H1 (cell line): ENCODE measurements around the gene CD4. TPM values are rescaled to one million over a fixed set of nuclear protein-coding genes. Genes with fewer than 3 reads are reported as not detected.

Source experiments
- CTCF ChIA-PET: fragments of 300-600 bp; sonication (Branson Sonifier 250); formaldehyde crosslinking; loops from one replicate; lab custom pipeline; 2021; ENCODE audit not compliant: partially characterized antibody; lab: Charles Lee
- POLR2A ChIA-PET: fragments of 300-600 bp; sonication (Branson Sonifier 250); formaldehyde crosslinking; loops from one replicate; lab custom pipeline; 2021; ENCODE audit warnings: inconsistent platforms; ENCODE audit not compliant: partially characterized antibody; lab: Charles Lee
- DNase-seq, 2 experiments: peaks; one replicate each; pipeline versions ENCODE4 v3.0.0 to v3.0.0-alpha.2; 2010 to 2022; ENCODE audit warnings: low spot score in 2 of 2, low read depth in 1 of 2, mixed read lengths in 1 of 2
- FAIRE-seq: peaks from 2 replicates; lab custom pipeline; 2011; peaks lifted over from hg19 to GRCh38; lab: Jason Lieb, UNC
- H2AFZ ChIP-seq: 2 replicates; pipeline ENCODE4 v1.8.1; 2012; ENCODE audit warnings: low read length, inconsistent platforms
- H2AK5ac ChIP-seq: 2 replicates; pipeline ENCODE4 v1.6.1; 2013; ENCODE audit warnings: low read depth, low read length
- H2BK120ac ChIP-seq: replicated peaks from 2 replicates; pipeline ENCODE3; 2013; ENCODE audit warnings: low read depth, low read length, inconsistent platforms
- H2BK12ac ChIP-seq: 2 replicates; pipeline ENCODE4 v1.6.1; 2013; ENCODE audit warnings: low read depth, low read length
- H2BK15ac ChIP-seq: 2 replicates; pipeline ENCODE4 v1.6.1; 2013; ENCODE audit warnings: low read length
- H2BK20ac ChIP-seq: 2 replicates; pipeline ENCODE4 v1.6.1; 2013; ENCODE audit warnings: low read length
- H2BK5ac ChIP-seq: 2 replicates; pipeline ENCODE4 v1.6.1; 2013; ENCODE audit warnings: low read depth, low read length
- H3K14ac ChIP-seq: 2 replicates; pipeline ENCODE4 v1.6.1; 2013; ENCODE audit warnings: inconsistent platforms; ENCODE audit not compliant: insufficient read length
- H3K18ac ChIP-seq: 2 replicates; pipeline ENCODE4 v1.6.1; 2013; ENCODE audit warnings: low read length; ENCODE audit errors: extremely low read depth
- H3K23ac ChIP-seq: 2 replicates; pipeline ENCODE4 v1.6.1; 2013; ENCODE audit warnings: inconsistent platforms; ENCODE audit not compliant: insufficient read length
- H3K23me2 ChIP-seq: 2 replicates; pipeline ENCODE4 v1.6.1; 2013; ENCODE audit warnings: low read depth, low read length
- H3K27ac ChIP-seq: 2 replicates; pipeline ENCODE4 v1.6.1; 2011; ENCODE audit warnings: low read depth, low read length, inconsistent platforms
- H3K27me3 ChIP-seq, 4 experiments: replicated peaks in 1 of 4; 1 replicate in 1 of 4; 2 replicates in 3 of 4; pipeline versions ENCODE4 v1.6.1 to v1.8.1; 2011 to 2013; ENCODE audit warnings: low read length in 3 of 4, mild to moderate bottlenecking in 3 of 4, inconsistent platforms in 2 of 4, mixed read lengths in 2 of 4, moderate library complexity in 1 of 4; ENCODE audit not compliant: control insufficient read depth in 3 of 4, insufficient read depth in 3 of 4; ENCODE audit errors: extremely low read depth in 1 of 4
- H3K36me3 ChIP-seq, 4 experiments: 2 replicates each; pipeline versions ENCODE4 v1.6.1 to v1.8.1; 2011 to 2013; ENCODE audit warnings: mild to moderate bottlenecking in 4 of 4, low read length in 3 of 4, moderate library complexity in 2 of 4, control low read depth in 1 of 4, inconsistent platforms in 1 of 4; ENCODE audit not compliant: insufficient read depth in 4 of 4, control insufficient read depth in 2 of 4
- H3K4ac ChIP-seq: replicated peaks from 2 replicates; pipeline ENCODE3; 2013; ENCODE audit warnings: low read length, low read depth, mixed read lengths, inconsistent platforms; ENCODE audit not compliant: insufficient read length
- H3K4me1 ChIP-seq, 4 experiments: replicated peaks in 1 of 4; 1 replicate in 1 of 4; 2 replicates in 3 of 4; pipeline versions ENCODE4 v1.6.1 to v1.8.1; 2011 to 2013; ENCODE audit warnings: low read length in 3 of 4, inconsistent platforms in 2 of 4, mixed read lengths in 1 of 4; ENCODE audit not compliant: insufficient read depth in 4 of 4, control insufficient read depth in 3 of 4
- H3K4me2 ChIP-seq, 2 experiments: 2 replicates each; pipeline versions ENCODE4 v1.6.1 to v1.8.1; 2011 to 2013; ENCODE audit warnings: low read depth in 2 of 2, low read length in 2 of 2, control low read depth in 1 of 2, inconsistent platforms in 1 of 2, mild to moderate bottlenecking in 1 of 2; ENCODE audit not compliant: insufficient read depth in 1 of 2
- H3K4me3 ChIP-seq, 4 experiments: fragments of 200-600, 300-600 bp in 1 of 4; sonication (generic), shearing (Covaris generic), sonication (Bioruptor Twin) in 1 of 4; 2 replicates each; pipeline versions ENCODE4 v1.5.1 to v1.8.1; 2011 to 2016; ENCODE audit warnings: low read length in 4 of 4, low read depth in 3 of 4, control low read depth in 2 of 4, inconsistent platforms in 2 of 4, mild to moderate bottlenecking in 2 of 4, mixed read lengths in 1 of 4, moderate library complexity in 1 of 4; ENCODE audit not compliant: insufficient read depth in 2 of 4; ENCODE audit errors: extremely low read depth in 1 of 4
- H3K56ac ChIP-seq: replicated peaks from 2 replicates; pipeline ENCODE3; 2013; ENCODE audit warnings: low read depth, mild to moderate bottlenecking, mixed read lengths, low read length, inconsistent platforms; ENCODE audit not compliant: insufficient read length
- H3K79me1 ChIP-seq: 2 replicates; pipeline ENCODE4 v1.6.1; 2013; ENCODE audit warnings: low read depth, low read length, control low read depth
- H3K79me2 ChIP-seq, 2 experiments: 2 replicates each; pipeline versions ENCODE4 v1.6.1 to v1.8.1; 2012 to 2013; ENCODE audit warnings: low read length in 2 of 2, mild to moderate bottlenecking in 2 of 2, inconsistent platforms in 1 of 2; ENCODE audit not compliant: insufficient read depth in 2 of 2, control insufficient read depth in 1 of 2
- H3K9ac ChIP-seq, 4 experiments: replicated peaks in 1 of 4; 1 replicate in 1 of 4; 2 replicates in 3 of 4; pipeline versions ENCODE4 v1.6.1 to v1.8.1; 2011 to 2013; ENCODE audit warnings: low read depth in 3 of 4, low read length in 3 of 4, control low read depth in 2 of 4, mild to moderate bottlenecking in 2 of 4, moderate library complexity in 2 of 4, inconsistent platforms in 1 of 4; ENCODE audit errors: extremely low read depth in 1 of 4
- H3K9me3 ChIP-seq, 2 experiments: 2 replicates each; pipeline versions ENCODE4 v1.6.1 to v1.8.1; 2012 to 2013; ENCODE audit warnings: mild to moderate bottlenecking in 2 of 2, moderate library complexity in 2 of 2, control low read depth in 1 of 2, inconsistent platforms in 1 of 2, low read depth in 1 of 2, low read length in 1 of 2, mixed read lengths in 1 of 2; ENCODE audit not compliant: insufficient read depth in 2 of 2
- H4K20me1 ChIP-seq, 2 experiments: replicated peaks in 1 of 2; 2 replicates each; pipeline versions ENCODE3 to v1.8.1; 2011 to 2013; ENCODE audit warnings: inconsistent platforms in 2 of 2, low read length in 2 of 2, mild to moderate bottlenecking in 1 of 2; ENCODE audit not compliant: insufficient read depth in 2 of 2, control insufficient read depth in 1 of 2
- H4K5ac ChIP-seq: 2 replicates; pipeline ENCODE4 v1.6.1; 2013; ENCODE audit warnings: low read length, low read depth, mixed read lengths, inconsistent platforms; ENCODE audit not compliant: insufficient read length
- H4K8ac ChIP-seq: 2 replicates; pipeline ENCODE4 v1.8.0; 2013; ENCODE audit warnings: mild to moderate bottlenecking, moderate library complexity, low read length, inconsistent platforms; ENCODE audit not compliant: insufficient read depth; ENCODE audit errors: extremely low read depth
- H4K91ac ChIP-seq: replicated peaks from 2 replicates; pipeline ENCODE3; 2013; ENCODE audit warnings: low read length, mixed read lengths, inconsistent platforms; ENCODE audit not compliant: insufficient read length
- CTBP2 ChIP-seq: IDR thresholded peaks from 2 replicates; pipeline ENCODE4 v1.7.0; 2011; ENCODE audit warnings: borderline replicate concordance, mild to moderate bottlenecking, moderate library complexity, mixed read lengths, low read length; ENCODE audit not compliant: insufficient read depth, insufficient read length
- E2F6 ChIP-seq: IDR thresholded peaks from 2 replicates; pipeline ENCODE4 v1.6.1; 2012; ENCODE audit warnings: inconsistent platforms
- EP300 ChIP-seq, 2 experiments: IDR thresholded peaks; 1 replicate in 1 of 2; 2 replicates in 1 of 2; pipeline ENCODE4 v1.6.1; 2011 to 2012; ENCODE audit warnings: low read depth in 2 of 2, low read length in 2 of 2, mild to moderate bottlenecking in 2 of 2, borderline replicate concordance in 1 of 2, inconsistent platforms in 1 of 2, moderate library complexity in 1 of 2
- KDM4A ChIP-seq: IDR thresholded peaks from one replicate; pipeline ENCODE4 v1.7.1; 2012; ENCODE audit warnings: low read depth, mild to moderate bottlenecking, moderate library complexity, low read length, inconsistent platforms; ENCODE audit not compliant: severe bottlenecking
- MAX ChIP-seq: IDR thresholded peaks from 2 replicates; pipeline ENCODE4 v1.6.1; 2012; ENCODE audit warnings: inconsistent platforms
- POLR2AphosphoS5 ChIP-seq: IDR thresholded peaks from 2 replicates; pipeline ENCODE4 v1.6.1; 2011; ENCODE audit warnings: low read depth, low read length
- POU5F1 ChIP-seq: IDR thresholded peaks from 2 replicates; pipeline ENCODE4 v1.6.1; 2011; ENCODE audit warnings: low read depth, mild to moderate bottlenecking, low read length, moderate library complexity
- TBP ChIP-seq: IDR thresholded peaks from 2 replicates; pipeline ENCODE4 v1.6.1; 2011; ENCODE audit warnings: low read depth, low read length, improper control_type of control experiment
- USF2 ChIP-seq: IDR thresholded peaks from 2 replicates; pipeline ENCODE4 v1.6.1; 2011; ENCODE audit warnings: low read length, improper control_type of control experiment
- WGBS, 2 experiments: shearing (Covaris generic) in 1 of 2; methylation state at CpG; one replicate each; pipeline versions ENCODE4 v1.1.6 to v1.1.7; 2013 to 2015; ENCODE audit warnings: low lambda C conversion rate in 2 of 2, mixed read lengths in 2 of 2, inconsistent platforms in 1 of 2, low coverage in 1 of 2, missing lambda C conversion rate in 1 of 2; ENCODE audit not compliant: insufficient replicate concordance in 2 of 2, insufficient coverage in 1 of 2, insufficient read length in 1 of 2; ENCODE audit errors: extremely low coverage in 1 of 2, missing lambda C conversion rate in 1 of 2; 5-methylcytosine and 5-hydroxymethylcytosine counted together
- polyA plus RNA-seq, 7 experiments: library from polyadenylated mRNA; depleted of rRNA in 3 of 7; stranded (reverse) in 5 of 7; unstranded in 2 of 7; fragments of >200 nt in 5 of 7; fragments of 200-250 nt in 2 of 7; gene quantifications; 1 replicate in 5 of 7; 2 replicates in 1 of 7; 4 replicates in 1 of 7; pipeline versions ENCODE4 v1.2.1 to v1.2.3, GENCODE V29; 2011 to 2013; ENCODE audit warnings: missing spikeins in 2 of 7, mixed read lengths in 2 of 7
- total RNA-seq: library from RNA; stranded (reverse); fragmentation: NEBNext Ultra II Directional; extraction: Animal tissue kit (Norgen Biotek cat#: 25700); gene quantifications from 2 replicates; pipeline ENCODE4 v1.2.1, GENCODE V29; 2021

Gene CD4
- total and polyA plus RNA-seq, 2 of the 8 experiments (the other 6 are each of a cell fraction or from before 2014, with no cell fraction given): 3.4 to 5.1 TPM

- Histone ChIP-seq H3K79me2 (no peaks in the 10 kb centered on the region), H2BK5ac (peak overlapping the region; percentile 60), H3K4me1 (peaks cover 4 to 46% (median 27%) of the 10 kb centered on the region in 4 experiments), H3K9me3 (peaks cover 0 to 2% of the 10 kb centered on the region in 2 experiments; a peak in 1 of 4 replicates), H3K4ac (no peak overlapping the region), H2AFZ (no peak overlapping the region), H4K8ac (no peak overlapping the region; the same call in 1 of the 2 replicates), H4K20me1 (peaks cover 0 to 6% of the 10 kb centered on the region in 2 experiments), H3K4me3 (peak overlapping the region in 3 of 4 experiments; percentile 27 to 46 (median 27); a peak in 5 of 8 replicates), H3K23ac (no peak overlapping the region), H3K27me3 (peaks cover 0 to 6% (median 1%) of the 10 kb centered on the region in 4 experiments; a peak in 4 of 7 replicates), H3K4me2 (peak overlapping the region; percentile 53 to 94), H3K79me1 (no peaks in the 10 kb centered on the region; the same call in 1 of the 2 replicates), H3K9ac (no peak overlapping the region), H3K36me3 (no peaks in the 10 kb centered on the region; a peak in 1 of 8 replicates), H3K23me2 (peaks cover 20% of the 10 kb centered on the region), H2BK12ac (peak overlapping the region; percentile 95), H2BK120ac (no peak overlapping the region), H4K91ac (peak overlapping the region; percentile 100), H3K18ac (peak overlapping the region; percentile 80; the same call in 1 of the 2 replicates), H2BK15ac (peak overlapping the region; percentile 99; the same call in 1 of the 2 replicates), H2BK20ac (peak overlapping the region; percentile 75; the same call in 1 of the 2 replicates), H3K56ac (no peak overlapping the region), H3K14ac (no peak overlapping the region), H2AK5ac (peak overlapping the region; percentile 100), H4K5ac (peak overlapping the region; percentile 55), H3K27ac (no peak overlapping the region)
- TF ChIP-seq MAX (peak; percentile 62; the same call in 1 of the 2 replicates), USF2 (peak; percentile 58), POU5F1 (no peak), KDM4A (no peak), EP300 (IDR thresholded peaks at IDR 0.05; ENCODE audit: borderline replicate concordance in 1 of 2, low read depth in 2 of 2, low read length in 2 of 2) (peak; percentile 4 to 56; a peak in 2 of 3 replicates), E2F6 (peak; percentile 43; the same call in 1 of the 2 replicates), POLR2AphosphoS5 (0 out of 2 replicates have a peak, but pooled peaks have one; percentile 19), CTBP2 (no peak), TBP (0 out of 2 replicates have a peak, but pooled peaks have one; percentile 18)
- FAIRE-seq (no peak), DNase-seq (peak in 1 of 2 experiments; percentile 77)
- 41% methylated on average over 8 of the region's 10 CpGs; no CpG with 5 or more reads in 1 of the 2 experiments for WGBS, 2 experiments
- ChIA-PET POLR2A (interaction anchor here (1.1 to 27.1 kb wide), 9 partner anchors 10 to 58 kb away, joined by 3 to 388 read pairs (median 4); partner anchors contain the start of genes CDCA3, GNB3, P3H3 and PTMS), CTCF (interaction anchor here (2.0 to 23.7 kb wide), 3 partner anchors 39 to 64 kb away, joined by 5 to 532 read pairs (median 296); partner anchors contain the start of genes CD4, LAG3, MLF2 and PTMS)
Measured at GRCh38 chr12:6818222-6818621, 28.9 kb downstream of the CD4 start.
